ENCODE data around the gene MLPH. TPM values are rescaled to one million over a fixed set of nuclear protein-coding genes. Genes with fewer than 3 reads are reported as not detected.

MLPH gene
- total and polyA plus RNA-seq, 3 experiments from 2014 or later = not detected

- POLR2A ChIA-PET = no interaction called here
Observed at GRCh38 chr2:237557633-237558015, 70.6 kb downstream of the MLPH start.

DNA sequence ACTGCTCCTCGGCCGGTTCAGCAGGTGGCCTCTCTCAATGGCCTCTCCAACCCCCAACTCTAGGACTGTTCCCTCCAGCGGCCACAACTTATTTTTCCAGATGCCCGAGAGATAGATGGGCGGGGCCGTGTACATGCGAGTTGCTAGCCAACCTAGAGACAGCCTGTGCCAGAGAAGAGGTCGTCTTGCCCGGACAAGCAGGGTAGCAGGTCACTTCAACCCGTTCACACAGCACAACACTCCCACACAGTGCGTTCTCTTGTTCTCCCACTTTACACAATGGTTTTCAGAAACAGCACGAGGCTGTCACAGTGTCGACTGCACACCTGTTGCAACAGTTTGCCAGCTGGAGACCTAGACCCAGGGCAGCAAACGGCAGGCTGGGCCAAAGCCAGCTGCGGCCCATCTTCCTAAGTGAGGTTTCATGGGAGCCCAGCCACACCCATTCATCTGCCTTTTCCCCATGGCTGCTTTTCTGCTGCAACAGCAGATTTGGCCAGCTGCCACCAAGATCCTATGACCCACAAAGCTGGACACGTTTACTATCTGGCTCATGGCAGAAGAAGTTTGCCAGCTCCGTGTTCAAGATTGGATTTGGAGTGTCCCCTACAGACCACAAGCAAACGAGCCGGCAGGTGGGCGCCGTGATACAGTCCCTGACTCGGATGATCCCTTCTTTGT, 72.0 kb downstream of the MLPH start:
- Mint-ChIP-seq H3K27me3 (peaks cover 10 to 45% of the 10 kb centered on the region in 2 donors), H3K4me1 (peaks cover 6 to 10% (median 8%) of the 10 kb centered on the region in 3 donors), H3K27ac (no peak overlapping the region), H3K36me3 (peaks cover 0 to 4% (median 0%) of the 10 kb centered on the region in 3 donors), H3K4me3 (no peak overlapping the region), H3K9me3 (peaks cover 4 to 19% (median 10%) of the 10 kb centered on the region in 5 donors)
- peak in 1 of 5 donors; percentile 17 for DNase-seq
- Histone ChIP-seq H3K27me3 (ENCODE audit: insufficient read depth, low read length, poor library complexity, severe bottlenecking) (no peaks in the 10 kb centered on the region), H3K9me3 (ENCODE audit: low read length) (peaks cover 4% of the 10 kb centered on the region), H3K27ac (ENCODE audit: low read depth, low read length) (no peak overlapping the region), H3K36me3 (ENCODE audit: insufficient read depth, low read length) (no peaks in the 10 kb centered on the region), H3K4me1 (ENCODE audit: insufficient read depth, low read length) (no peaks in the 10 kb centered on the region), H3K4me3 (ENCODE audit: low read length) (no peak overlapping the region)
- POLR2A ChIA-PET = no interaction called here
- CTCF ChIA-PET = interaction anchor here (2.7 kb wide), 1 partner anchor 13 kb away, joined by 6 read pairs; no protein-coding TSS in a partner anchor

More at GRCh38 chr2:237557633-237558015, 70.6 kb downstream of the MLPH start:
- Mint-ChIP-seq H3K9me3 (peaks cover 4 to 24% (median 11%) of the 10 kb centered on the region in 5 donors), H3K4me3 (no peak overlapping the region), H3K27me3 (peaks cover 13 to 47% of the 10 kb centered on the region in 2 donors), H3K27ac (no peak overlapping the region), H3K4me1 (peaks cover 6 to 10% (median 8%) of the 10 kb centered on the region in 3 donors), H3K36me3 (peaks cover 0 to 4% (median 0%) of the 10 kb centered on the region in 3 donors)
- CTCF ChIA-PET = interaction anchor here (2.7 kb wide), 1 partner anchor 15 kb away, joined by 6 read pairs; no protein-coding TSS in a partner anchor
- no peaks in the 10 kb centered on the region for H3K27me3 ChIP-seq (ENCODE audit: insufficient read depth, low read length, poor library complexity, severe bottlenecking)
- no peak overlapping the region for H3K4me3 ChIP-seq (ENCODE audit: low read length)
- H3K27ac ChIP-seq (ENCODE audit: low read depth, low read length) = no peak overlapping the region
- DNase-seq = no peak
- H3K9me3 ChIP-seq (ENCODE audit: low read length) = peaks cover 4% of the 10 kb centered on the region
- H3K36me3 ChIP-seq (ENCODE audit: insufficient read depth, low read length) = no peaks in the 10 kb centered on the region
- H3K4me1 ChIP-seq (ENCODE audit: insufficient read depth, low read length) = no peaks in the 10 kb centered on the region

DNA sequence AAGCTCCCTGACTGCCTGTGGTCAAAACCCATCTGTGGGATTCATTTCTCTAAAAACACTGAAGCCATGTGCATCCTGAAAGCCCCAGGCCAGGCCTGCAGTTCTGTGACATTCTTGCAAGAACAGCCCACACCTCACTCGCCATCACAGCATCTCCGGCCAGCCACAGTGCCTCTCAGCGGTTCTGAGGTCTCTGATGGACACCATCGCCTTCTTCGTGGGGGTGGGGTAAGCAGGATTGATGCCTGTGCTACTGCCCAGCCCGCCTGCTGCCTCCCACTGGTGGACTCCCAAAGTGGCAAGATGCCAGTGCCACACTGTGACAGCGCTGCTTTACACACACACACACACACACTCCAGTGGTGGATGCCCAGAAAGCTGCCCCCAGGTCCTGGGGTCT, 74.2 kb downstream of the MLPH start:
- Mint-ChIP-seq H3K36me3 (peaks cover 0 to under 1% (median 0%) of the 10 kb centered on the region in 3 donors), H3K27me3 (peaks cover 10 to 38% of the 10 kb centered on the region in 2 donors), H3K27ac (no peak overlapping the region), H3K4me3 (no peak overlapping the region), H3K9me3 (peaks cover 0 to 8% (median 2%) of the 10 kb centered on the region in 5 donors), H3K4me1 (peaks cover 6 to 10% (median 8%) of the 10 kb centered on the region in 3 donors)
- no peaks in the 10 kb centered on the region for H3K36me3 ChIP-seq (ENCODE audit: insufficient read depth, low read length)
- no peak for DNase-seq
- no peak overlapping the region for H3K27ac ChIP-seq (ENCODE audit: low read depth, low read length)
- no peaks in the 10 kb centered on the region for H3K9me3 ChIP-seq (ENCODE audit: low read length)
- H3K27me3 ChIP-seq (ENCODE audit: insufficient read depth, low read length, poor library complexity, severe bottlenecking) = no peaks in the 10 kb centered on the region
- no peak overlapping the region for H3K4me3 ChIP-seq (ENCODE audit: low read length)
- POLR2A ChIA-PET = no interaction called here
- no peaks in the 10 kb centered on the region for H3K4me1 ChIP-seq (ENCODE audit: insufficient read depth, low read length)
- CTCF ChIA-PET = interaction anchor here (1.3 to 2.1 kb wide), 2 partner anchors 11 kb away, joined by 3 to 10 read pairs; no protein-coding TSS in a partner anchor

- DNase-seq = no peak
- peaks cover 0 to 2% (median 0%) of the 10 kb centered on the region in 5 donors for H3K9me3 Mint-ChIP-seq
- Histone ChIP-seq H3K27ac (ENCODE audit: low read depth, low read length) (no peak overlapping the region), H3K36me3 (ENCODE audit: insufficient read depth, low read length) (no peaks in the 10 kb centered on the region), H3K4me3 (ENCODE audit: low read length) (no peak overlapping the region), H3K4me1 (ENCODE audit: insufficient read depth, low read length) (no peaks in the 10 kb centered on the region), H3K9me3 (ENCODE audit: low read length) (no peaks in the 10 kb centered on the region), H3K27me3 (ENCODE audit: insufficient read depth, low read length, poor library complexity, severe bottlenecking) (no peaks in the 10 kb centered on the region)
- H3K4me1 Mint-ChIP-seq = no peaks in the 10 kb centered on the region
- H3K36me3 Mint-ChIP-seq = no peaks in the 10 kb centered on the region
- H3K4me3 Mint-ChIP-seq = no peak overlapping the region
- peaks cover 7 to 29% of the 10 kb centered on the region in 2 donors for H3K27me3 Mint-ChIP-seq
- H3K27ac Mint-ChIP-seq = no peak overlapping the region
- CTCF ChIA-PET = no interaction called here
- POLR2A ChIA-PET = no interaction called here
Observed at GRCh38 chr2:237563816-237564215, 76.8 kb downstream of the MLPH start.

GRCh38 chr2:237564526-237565131, 77.6 kb downstream of the MLPH start:
- Mint-ChIP-seq H3K36me3 (no peaks in the 10 kb centered on the region), H3K27me3 (peaks cover 9 to 29% of the 10 kb centered on the region in 2 donors), H3K4me1 (no peaks in the 10 kb centered on the region), H3K27ac (no peak overlapping the region), H3K4me3 (no peak overlapping the region), H3K9me3 (no peaks in the 10 kb centered on the region)
- H3K36me3 ChIP-seq (ENCODE audit: insufficient read depth, low read length) = no peaks in the 10 kb centered on the region
- ChIA-PET POLR2A (no interaction called here), CTCF (interaction anchor here (1.2 kb wide), 1 partner anchor 52 kb away, joined by 4 read pairs; no protein-coding TSS in a partner anchor)
- H3K4me3 ChIP-seq (ENCODE audit: low read length) = no peak overlapping the region
- no peaks in the 10 kb centered on the region for H3K4me1 ChIP-seq (ENCODE audit: insufficient read depth, low read length)
- no peaks in the 10 kb centered on the region for H3K9me3 ChIP-seq (ENCODE audit: low read length)
- H3K27me3 ChIP-seq (ENCODE audit: insufficient read depth, low read length, poor library complexity, severe bottlenecking) = no peaks in the 10 kb centered on the region
- peak in 1 of 5 donors; percentile 14 for DNase-seq
- no peak overlapping the region for H3K27ac ChIP-seq (ENCODE audit: low read depth, low read length)

- H3K36me3 Mint-ChIP-seq = no peaks in the 10 kb centered on the region
- no peaks in the 10 kb centered on the region for H3K36me3 ChIP-seq (ENCODE audit: insufficient read depth, low read length)
- H3K27ac ChIP-seq (ENCODE audit: low read depth, low read length) = no peak overlapping the region
- ChIA-PET POLR2A (no interaction called here), CTCF (no interaction called here)
- H3K4me1 Mint-ChIP-seq = no peaks in the 10 kb centered on the region
- no peaks in the 10 kb centered on the region for H3K9me3 ChIP-seq (ENCODE audit: low read length)
- peaks cover 9 to 24% of the 10 kb centered on the region in 2 donors for H3K27me3 Mint-ChIP-seq
- no peak for DNase-seq
- H3K4me3 ChIP-seq (ENCODE audit: low read length) = no peak overlapping the region
- no peak overlapping the region for H3K4me3 Mint-ChIP-seq
- H3K4me1 ChIP-seq (ENCODE audit: insufficient read depth, low read length) = no peaks in the 10 kb centered on the region
- H3K27ac Mint-ChIP-seq = no peak overlapping the region
- no peaks in the 10 kb centered on the region for H3K27me3 ChIP-seq (ENCODE audit: insufficient read depth, low read length, poor library complexity, severe bottlenecking)
- H3K9me3 Mint-ChIP-seq = no peaks in the 10 kb centered on the region
Observed at GRCh38 chr2:237565974-237566373, 78.9 kb downstream of the MLPH start.

DNA sequence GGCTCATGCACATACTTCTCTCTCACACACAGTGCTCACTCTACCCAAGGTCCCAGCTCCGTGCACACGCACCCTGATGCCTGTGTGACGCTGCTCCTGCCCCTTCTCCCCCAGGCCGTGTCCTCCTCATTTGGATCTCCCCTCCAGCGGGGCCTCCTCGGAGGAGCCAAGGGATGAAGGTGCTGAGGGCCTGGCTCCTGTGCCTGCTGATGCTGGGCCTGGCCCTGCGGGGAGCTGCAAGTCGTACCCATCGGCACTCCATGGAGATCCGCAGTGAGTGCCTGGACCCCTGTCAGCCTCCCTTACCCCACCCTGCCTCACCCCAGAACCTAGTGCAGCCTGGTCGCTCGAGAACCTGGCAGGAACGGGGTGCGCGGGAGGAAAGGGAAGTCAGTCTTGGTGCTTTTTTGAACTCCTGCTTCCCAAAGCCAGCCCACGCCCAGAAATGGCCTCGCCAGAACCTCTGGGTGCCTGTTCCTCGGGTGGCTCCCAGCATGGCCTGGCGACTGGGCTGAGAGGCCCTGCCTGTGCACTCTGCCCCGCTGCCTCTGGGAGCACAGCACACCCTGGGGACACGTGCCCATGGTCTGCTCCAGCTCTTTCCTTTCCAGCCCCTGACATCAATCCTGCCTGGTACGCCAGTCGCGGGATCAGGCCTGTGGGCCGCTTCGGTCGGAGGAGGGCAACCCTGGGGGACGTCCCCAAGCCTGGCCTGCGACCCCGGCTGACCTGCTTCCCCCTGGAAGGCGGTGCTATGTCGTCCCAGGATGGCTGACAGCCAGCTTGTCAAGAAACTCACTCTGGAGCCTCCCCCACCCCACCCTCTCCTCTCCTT, 79.6 kb downstream of the MLPH start, which contains the start of gene PRLH:
Gene PRLH (plus strand): TSS at position 174 of the 835 bp plus-strand sequence. CDS start 0 bp downstream, at position 174.
- POLR2A ChIA-PET = no interaction called here
- CTCF ChIA-PET = no interaction called here
- Mint-ChIP-seq H3K27me3 (peaks cover 9 to 25% of the 10 kb centered on the region in 2 donors), H3K4me3 (no peak within 1 kb of the TSS), H3K9me3 (no peaks in the 10 kb centered on the region), H3K27ac (no peak within 1 kb of the TSS), H3K36me3 (no peaks in the 10 kb centered on the region), H3K4me1 (peaks cover 0 to under 1% (median 0%) of the 10 kb centered on the region in 3 donors)
- Histone ChIP-seq H3K36me3 (ENCODE audit: insufficient read depth, low read length) (no peaks in the 10 kb centered on the region), H3K4me1 (ENCODE audit: insufficient read depth, low read length) (peaks cover under 1% of the 10 kb centered on the region), H3K27ac (ENCODE audit: low read depth, low read length) (no peak within 1 kb of the TSS), H3K27me3 (ENCODE audit: insufficient read depth, low read length, poor library complexity, severe bottlenecking) (no peaks in the 10 kb centered on the region), H3K4me3 (ENCODE audit: low read length) (no peak within 1 kb of the TSS), H3K9me3 (ENCODE audit: low read length) (no peaks in the 10 kb centered on the region)
- DNase-seq = peak in 1 of 5 donors; percentile 36

Measured in CD8-positive, alpha-beta memory T cell (primary cell).